DND-41 (cell line): Measurements from ENCODE around the gene KLHL36.

Source experiments
- EZH2 ChIP-seq: IDR thresholded peaks from 3 replicates; pipeline ENCODE4 v1.6.1; 2012; ENCODE audit warnings: borderline replicate concordance, low read depth, mild to moderate bottlenecking, moderate library complexity, low read length, inconsistent platforms; ENCODE audit not compliant: severe bottlenecking
- TF ChIP-seq, protein P1 (sequence below): IDR thresholded peaks from 2 replicates; pipeline ENCODE4 v1.5.1; 2012; ENCODE audit warnings: borderline replicate concordance, low read length, moderate library complexity, mild to moderate bottlenecking; ENCODE audit not compliant: poor library complexity, severe bottlenecking; ENCODE audit errors: extremely low read depth

DNA sequence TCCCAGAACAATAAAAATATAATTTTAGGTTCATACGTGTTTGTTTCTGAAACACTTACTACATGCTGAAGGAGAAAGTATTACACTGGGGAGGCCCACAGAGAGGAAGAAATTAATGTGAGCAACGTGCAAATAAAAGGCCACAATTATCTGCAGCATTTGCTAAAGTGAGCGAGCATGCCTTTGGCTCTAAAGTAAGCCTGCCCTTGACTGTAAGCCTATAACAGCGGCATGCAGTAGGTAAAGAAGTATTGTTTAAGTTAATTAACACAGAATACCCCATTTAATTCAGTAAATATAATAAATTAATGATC is 17.2 kb upstream of the KLHL36 start:
- TF ChIP-seq, protein P1, sequence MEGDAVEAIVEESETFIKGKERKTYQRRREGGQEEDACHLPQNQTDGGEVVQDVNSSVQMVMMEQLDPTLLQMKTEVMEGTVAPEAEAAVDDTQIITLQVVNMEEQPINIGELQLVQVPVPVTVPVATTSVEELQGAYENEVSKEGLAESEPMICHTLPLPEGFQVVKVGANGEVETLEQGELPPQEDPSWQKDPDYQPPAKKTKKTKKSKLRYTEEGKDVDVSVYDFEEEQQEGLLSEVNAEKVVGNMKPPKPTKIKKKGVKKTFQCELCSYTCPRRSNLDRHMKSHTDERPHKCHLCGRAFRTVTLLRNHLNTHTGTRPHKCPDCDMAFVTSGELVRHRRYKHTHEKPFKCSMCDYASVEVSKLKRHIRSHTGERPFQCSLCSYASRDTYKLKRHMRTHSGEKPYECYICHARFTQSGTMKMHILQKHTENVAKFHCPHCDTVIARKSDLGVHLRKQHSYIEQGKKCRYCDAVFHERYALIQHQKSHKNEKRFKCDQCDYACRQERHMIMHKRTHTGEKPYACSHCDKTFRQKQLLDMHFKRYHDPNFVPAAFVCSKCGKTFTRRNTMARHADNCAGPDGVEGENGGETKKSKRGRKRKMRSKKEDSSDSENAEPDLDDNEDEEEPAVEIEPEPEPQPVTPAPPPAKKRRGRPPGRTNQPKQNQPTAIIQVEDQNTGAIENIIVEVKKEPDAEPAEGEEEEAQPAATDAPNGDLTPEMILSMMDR = no peak
- TF ChIP-seq EZH2 = no peak
